Transverse colon (tissue), 3 donors: Measurements from ENCODE around the gene PI4KA.

ENCODE experiments used
- CTCF ChIP-seq, 5 experiments: fragments of 200-600 bp in 3 of 5; fragments of 450-650 bp in 2 of 5; sonication (generic) in 3 of 5; IDR thresholded peaks; 1 replicate in 2 of 5; 2 replicates in 3 of 5; pipeline ENCODE4 v1.5.1; 2016 to 2017; ENCODE audit warnings: antibody characterized with exemption in 5 of 5, inconsistent platforms in 3 of 5, mild to moderate bottlenecking in 2 of 5, moderate library complexity in 1 of 5
- EP300 ChIP-seq: sonication (generic); formaldehyde crosslinking; IDR thresholded peaks from one replicate; pipeline ENCODE4 v1.6.1; 2017; ENCODE audit warnings: antibody characterized with exemption, low read depth

- TF ChIP-seq CTCF (IDR thresholded peaks at IDR 0.05) (no peak), EP300 (no peak)
These were observed 194.5 kb downstream of the PI4KA start for GRCh38 chr22:20663941-20664593.
